Stomach (tissue), 4 donors: Measurements from ENCODE around the gene KRTAP13-2.

Experiments used
- CTCF ChIP-seq, 7 experiments: fragments of 450-650 bp in 4 of 7; fragments of 200-600 bp in 3 of 7; sonication (generic) in 3 of 7; IDR thresholded peaks; one replicate each; pipeline ENCODE4 v1.5.1; 2016 to 2019; ENCODE audit warnings: antibody characterized with exemption in 7 of 7, control low read depth in 2 of 7, mild to moderate bottlenecking in 1 of 7
- POLR2AphosphoS5 ChIP-seq, 3 donors: sonication (generic); formaldehyde crosslinking; IDR thresholded peaks; one replicate each; pipeline ENCODE4 v1.6.1; 2016; ENCODE audit warnings: antibody characterized with exemption in 3 of 3

GRCh38 chr21:30349572-30349971 lies 22.5 kb downstream of the KRTAP13-2 start:
- TF ChIP-seq POLR2AphosphoS5 (IDR thresholded peaks at IDR 0.05) = no peak
- TF ChIP-seq CTCF (IDR thresholded peaks at IDR 0.05) = no peak
